HG03469 (cell line): ENCODE data around the gene LIFR.
"Not testable (repeated sequence)": the region's sequence is repeated elsewhere in the genome, so short reads cannot be mapped to it uniquely, and the experiment has no call there.

Source experiments
- ATAC-seq: cut with Tn5 transposase; IDR thresholded peaks from one replicate; pipeline ENCODE4 v1.9.1; 2021; ENCODE audit warnings: mild to moderate bottlenecking, moderate library complexity, moderate number of reproducible peaks; ENCODE audit not compliant: unreplicated experiment

Gene LIFR, protein sequence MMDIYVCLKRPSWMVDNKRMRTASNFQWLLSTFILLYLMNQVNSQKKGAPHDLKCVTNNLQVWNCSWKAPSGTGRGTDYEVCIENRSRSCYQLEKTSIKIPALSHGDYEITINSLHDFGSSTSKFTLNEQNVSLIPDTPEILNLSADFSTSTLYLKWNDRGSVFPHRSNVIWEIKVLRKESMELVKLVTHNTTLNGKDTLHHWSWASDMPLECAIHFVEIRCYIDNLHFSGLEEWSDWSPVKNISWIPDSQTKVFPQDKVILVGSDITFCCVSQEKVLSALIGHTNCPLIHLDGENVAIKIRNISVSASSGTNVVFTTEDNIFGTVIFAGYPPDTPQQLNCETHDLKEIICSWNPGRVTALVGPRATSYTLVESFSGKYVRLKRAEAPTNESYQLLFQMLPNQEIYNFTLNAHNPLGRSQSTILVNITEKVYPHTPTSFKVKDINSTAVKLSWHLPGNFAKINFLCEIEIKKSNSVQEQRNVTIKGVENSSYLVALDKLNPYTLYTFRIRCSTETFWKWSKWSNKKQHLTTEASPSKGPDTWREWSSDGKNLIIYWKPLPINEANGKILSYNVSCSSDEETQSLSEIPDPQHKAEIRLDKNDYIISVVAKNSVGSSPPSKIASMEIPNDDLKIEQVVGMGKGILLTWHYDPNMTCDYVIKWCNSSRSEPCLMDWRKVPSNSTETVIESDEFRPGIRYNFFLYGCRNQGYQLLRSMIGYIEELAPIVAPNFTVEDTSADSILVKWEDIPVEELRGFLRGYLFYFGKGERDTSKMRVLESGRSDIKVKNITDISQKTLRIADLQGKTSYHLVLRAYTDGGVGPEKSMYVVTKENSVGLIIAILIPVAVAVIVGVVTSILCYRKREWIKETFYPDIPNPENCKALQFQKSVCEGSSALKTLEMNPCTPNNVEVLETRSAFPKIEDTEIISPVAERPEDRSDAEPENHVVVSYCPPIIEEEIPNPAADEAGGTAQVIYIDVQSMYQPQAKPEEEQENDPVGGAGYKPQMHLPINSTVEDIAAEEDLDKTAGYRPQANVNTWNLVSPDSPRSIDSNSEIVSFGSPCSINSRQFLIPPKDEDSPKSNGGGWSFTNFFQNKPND

GRCh38 chr5:38556599-38557307, at the start of gene LIFR:
Gene LIFR (minus strand): TSS chr5:38556646. CDS start chr5:38530647, 25,999 bp downstream.
- no peak for ATAC-seq

DNA sequence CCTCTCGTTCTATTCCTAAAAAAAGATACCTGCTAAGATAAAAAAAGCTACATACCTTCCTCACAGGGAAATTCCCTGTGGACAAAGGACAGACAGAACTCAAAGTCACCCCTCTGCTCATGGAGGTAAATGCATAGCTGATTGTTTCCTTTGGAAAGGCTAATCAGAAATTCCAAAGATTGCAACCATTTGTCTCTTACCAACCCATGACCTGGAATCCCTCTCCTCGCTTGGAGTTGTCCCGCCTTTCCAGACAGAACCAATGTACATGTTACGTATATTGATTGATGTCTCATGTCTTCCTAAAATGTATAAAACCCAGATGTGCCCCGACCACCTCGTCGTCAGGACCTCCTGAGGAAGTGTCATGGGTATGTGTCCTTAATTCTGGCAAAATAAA, 49.2 kb upstream of the LIFR start:
- no peak for ATAC-seq

- no peak for ATAC-seq
These were observed 47.2 kb upstream of the LIFR start for GRCh38 chr5:38603691-38604090.

- ATAC-seq: no peak
These were observed 46.2 kb upstream of the LIFR start for GRCh38 chr5:38602641-38603040.

DNA sequence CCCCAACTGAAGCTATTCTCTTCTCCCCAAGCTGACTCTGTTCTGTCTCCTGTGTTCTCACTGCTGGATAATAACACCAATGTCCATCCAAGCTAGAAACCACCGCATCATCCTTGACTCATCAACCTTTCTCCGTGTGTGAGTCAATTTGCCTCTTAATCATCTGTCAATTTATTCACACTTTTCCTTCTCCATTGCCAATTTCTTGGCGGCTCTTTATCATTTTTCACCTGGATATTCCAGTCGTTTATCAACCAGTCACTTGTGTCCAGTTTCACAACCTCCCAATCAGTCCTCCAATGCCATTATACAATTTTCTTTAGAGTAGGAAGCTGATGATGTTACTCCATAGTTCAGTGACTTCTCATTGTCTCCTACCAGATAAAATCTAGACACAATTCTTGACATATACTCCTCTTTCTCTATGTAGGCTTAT, 45.4 kb upstream of the LIFR start:
- no peak for ATAC-seq

DNA sequence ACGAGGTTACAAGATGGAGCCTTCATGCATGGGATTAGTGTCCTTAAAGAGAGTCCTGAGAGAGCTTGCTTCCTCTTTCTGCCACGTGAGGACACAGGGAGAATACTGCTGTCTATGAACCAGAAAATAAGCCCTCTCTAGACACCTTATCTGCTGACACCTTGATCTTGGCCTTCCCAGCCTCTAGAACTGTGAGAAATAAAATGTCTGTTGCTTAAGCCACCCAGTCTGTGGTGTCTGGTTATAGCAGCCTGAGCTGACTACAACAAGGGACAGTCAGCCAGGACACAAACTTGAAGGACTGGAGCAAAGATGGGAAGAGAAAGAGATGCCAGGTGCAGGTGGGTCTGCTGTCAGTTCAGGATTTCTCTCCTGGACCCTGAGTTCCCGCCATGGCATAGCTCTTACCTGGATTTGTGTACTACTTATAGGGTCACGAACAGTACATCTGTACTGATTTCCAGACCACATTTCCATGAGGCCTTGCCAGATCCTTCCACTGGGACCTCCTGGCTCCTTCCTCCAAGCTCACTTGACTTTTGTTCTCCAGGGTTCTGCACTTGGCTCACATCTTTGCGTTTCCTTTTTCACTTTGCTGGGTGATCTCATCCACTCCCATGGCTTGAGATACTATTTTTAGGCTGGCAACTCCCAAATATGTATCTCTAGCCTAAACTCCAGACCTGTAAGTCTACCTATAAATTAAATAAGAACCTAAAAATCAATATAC, 44.9 kb upstream of the LIFR start:
- no peak for ATAC-seq

- ATAC-seq: no peak
These were observed 44.0 kb upstream of the LIFR start for GRCh38 chr5:38600329-38601045.

DNA sequence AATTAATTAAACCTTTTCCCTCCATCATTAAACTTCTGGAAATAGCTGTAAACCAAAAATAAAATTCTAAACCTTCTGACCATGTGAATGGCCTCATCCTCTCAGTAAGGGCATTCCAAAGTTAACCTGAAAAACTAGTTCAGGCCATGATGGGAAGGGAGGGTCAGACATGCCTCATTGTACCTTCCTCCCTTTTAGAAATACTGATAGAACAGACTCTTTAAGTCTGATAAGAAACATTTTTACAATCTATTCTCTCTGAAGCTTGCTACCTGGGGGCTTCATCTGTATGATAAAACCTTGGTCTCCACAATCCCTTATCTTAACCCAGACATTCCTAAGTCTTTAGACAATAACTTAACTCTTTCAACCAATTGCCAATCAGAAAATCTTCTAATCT, 43.3 kb upstream of the LIFR start:
- ATAC-seq: not testable (repeated sequence)

- ATAC-seq: no peak
These were observed 42.7 kb upstream of the LIFR start for GRCh38 chr5:38598994-38599617.

DNA sequence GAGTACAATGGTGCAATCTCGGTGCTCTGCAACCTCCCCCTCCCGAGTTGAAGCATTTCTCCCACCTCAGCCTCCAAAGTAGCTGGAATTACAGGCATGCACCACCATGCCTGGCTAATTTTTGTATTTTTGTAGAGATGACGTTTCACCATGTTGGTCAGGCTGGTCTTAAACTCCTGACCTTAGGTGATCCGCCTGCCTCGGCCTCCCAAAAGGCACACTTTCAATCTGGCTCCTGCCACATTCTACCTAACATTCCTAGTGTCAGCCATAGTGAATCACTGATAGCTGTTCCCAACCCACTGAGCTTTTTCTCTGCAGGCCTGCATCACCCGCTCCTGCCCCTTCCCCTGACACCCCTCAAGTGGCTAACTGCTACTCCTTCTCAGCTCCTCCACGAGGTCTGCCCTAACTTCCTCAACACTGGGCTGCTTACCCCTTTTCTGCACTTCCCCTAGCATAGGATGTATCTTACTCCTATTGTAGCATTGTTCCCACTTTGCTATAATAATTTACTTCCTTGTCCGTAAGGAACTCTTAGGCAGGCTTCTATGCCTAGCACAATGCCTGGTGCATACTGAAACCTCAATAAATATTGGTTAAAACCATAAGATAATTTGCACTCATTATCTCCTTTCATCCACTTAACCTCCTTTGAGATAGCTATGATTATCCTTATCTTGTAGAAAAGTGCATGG, 42.0 kb upstream of the LIFR start:
- ATAC-seq: no peak

DNA sequence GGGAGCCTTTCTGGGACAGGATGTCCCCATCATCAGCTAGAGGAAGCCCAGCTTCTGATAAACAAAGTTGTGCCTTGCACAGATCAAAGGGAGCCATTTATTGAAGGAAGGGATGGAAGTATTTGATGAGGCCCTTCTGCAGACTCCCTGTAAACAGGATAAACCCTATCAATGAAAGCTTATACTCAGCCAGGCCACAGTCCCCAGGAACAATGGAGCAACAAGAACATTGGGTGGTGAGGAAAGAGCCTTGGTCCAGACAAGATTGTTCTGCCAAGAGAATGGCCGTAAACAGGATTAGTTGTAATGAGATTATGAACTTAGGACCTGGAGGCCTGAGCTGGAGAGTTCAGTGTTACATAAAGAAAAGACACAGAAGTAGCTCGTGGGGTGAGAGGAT, 40.5 kb upstream of the LIFR start:
- ATAC-seq: no peak

DNA sequence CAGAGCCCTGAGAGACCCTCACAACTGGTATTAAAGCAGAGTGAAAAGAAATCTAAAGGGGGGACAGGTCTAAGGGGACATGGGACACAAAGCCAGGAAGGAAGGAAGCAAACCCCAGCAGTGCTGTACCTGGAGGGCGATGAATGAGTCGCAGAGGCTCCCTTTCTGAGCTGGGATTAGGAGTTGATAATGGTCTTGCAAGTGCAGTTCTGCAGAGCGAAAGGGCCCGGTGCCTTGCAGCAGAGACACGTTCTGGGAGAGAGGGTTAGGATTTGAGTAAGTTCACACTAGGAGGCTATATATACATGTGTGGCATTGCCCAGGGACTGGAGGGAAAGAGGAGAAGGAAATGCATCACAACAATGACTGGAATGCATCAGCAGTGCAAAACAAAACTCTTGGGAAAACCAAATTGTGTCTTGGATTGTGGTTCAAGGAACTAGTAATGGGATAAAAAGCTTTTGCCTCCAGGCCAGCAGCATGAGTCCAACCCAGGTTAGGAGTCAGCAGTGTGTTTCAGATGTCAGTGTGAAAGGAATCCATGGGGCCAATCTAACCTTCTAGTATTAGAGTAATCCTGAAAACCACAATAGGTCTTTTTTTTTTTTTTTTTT, 38.8 kb upstream of the LIFR start:
- ATAC-seq: no peak

- no peak for ATAC-seq
These were observed 37.5 kb upstream of the LIFR start for GRCh38 chr5:38593959-38594358.

DNA sequence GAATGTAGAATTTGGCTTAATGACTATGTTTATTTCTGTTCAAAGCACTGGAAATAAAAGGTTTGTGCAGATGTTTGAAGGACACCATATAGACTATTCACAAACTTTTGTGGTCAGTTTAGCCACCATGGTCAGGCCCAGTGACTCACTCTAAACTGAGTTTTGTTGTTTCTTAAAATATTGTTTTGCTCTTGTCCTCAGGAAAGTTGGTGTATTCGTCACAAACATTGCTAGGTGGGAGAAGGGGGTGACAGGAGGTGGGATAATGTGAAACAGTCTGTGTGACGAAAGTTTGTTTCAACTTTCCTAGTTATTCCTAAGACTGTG, 35.0 kb upstream of the LIFR start:
- no peak for ATAC-seq

GRCh38 chr5:38590838-38591522, 34.5 kb upstream of the LIFR start:
- ATAC-seq: no peak

DNA sequence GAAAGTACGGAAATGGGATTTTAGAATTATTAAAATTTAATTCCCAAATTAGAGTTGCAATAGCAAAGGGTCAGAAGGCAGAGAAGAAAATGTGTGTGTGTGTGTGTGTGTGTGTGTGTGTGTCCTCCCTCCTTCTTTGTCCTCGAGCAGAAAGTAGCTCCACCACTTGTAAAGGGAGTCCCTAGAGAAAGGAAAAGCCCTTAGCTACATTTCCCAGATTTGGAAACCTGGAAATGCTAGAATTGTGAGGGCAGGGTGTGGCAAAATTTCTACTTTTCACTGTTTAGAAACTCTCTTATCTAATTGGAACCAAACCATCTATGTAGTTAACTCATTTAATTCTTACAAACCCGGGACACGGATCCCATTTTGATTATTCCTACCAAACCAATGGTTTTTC, 33.2 kb upstream of the LIFR start:
- no peak for ATAC-seq

DNA sequence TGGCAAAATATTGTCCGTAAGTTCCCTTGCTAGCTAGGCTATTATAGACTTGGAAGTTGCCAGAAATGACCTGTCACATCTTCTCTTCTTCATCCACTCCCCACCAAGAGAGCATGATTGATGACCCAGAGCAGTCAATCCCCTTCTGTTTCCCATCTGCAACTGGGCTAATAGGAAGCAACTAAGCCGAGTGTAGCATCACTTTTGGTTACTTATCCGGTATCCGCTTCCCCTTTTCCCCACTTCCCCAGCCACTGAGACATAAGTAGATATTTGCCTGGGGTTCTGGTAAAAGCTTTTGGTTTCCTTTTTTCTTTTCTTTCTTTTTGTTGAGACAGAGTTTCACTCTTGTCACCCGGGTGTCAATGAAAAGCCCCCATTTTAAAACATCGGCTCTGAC, 29.4 kb upstream of the LIFR start:
- no peak for ATAC-seq

- no peak for ATAC-seq
These were observed 27.1 kb upstream of the LIFR start for GRCh38 chr5:38583500-38583899.
